Hepatocyte (in vitro differentiated cells): ENCODE data around the gene PITPNC1. TPM values are rescaled to one million over a fixed set of nuclear protein-coding genes. Genes with fewer than 3 reads are reported as not detected.

Experiments
- DNase-seq: peaks from one replicate; pipeline ENCODE4 v3.0.0-alpha.2; 2016; ENCODE audit warnings: low spot score
- H2AFZ ChIP-seq: fragments of 200-600 bp; sonication (generic); 2 replicates; pipeline ENCODE4 v1.6.0; 2016; ENCODE audit warnings: antibody characterized with exemption, mild to moderate bottlenecking
- H3K27ac ChIP-seq: fragments of 200-600 bp; sonication (generic); 2 replicates; pipeline ENCODE4 v1.5.1; 2016; ENCODE audit warnings: mild to moderate bottlenecking
- H3K27me3 ChIP-seq: fragments of 200-600 bp; sonication (generic); 2 replicates; pipeline ENCODE4 v1.6.1; 2016
- H3K36me3 ChIP-seq: fragments of 200-600 bp; sonication (generic); replicated peaks from 2 replicates; pipeline ENCODE4 v1.5.1; 2016; ENCODE audit warnings: low read depth; ENCODE audit not compliant: insufficient read depth
- H3K4me1 ChIP-seq: fragments of 200-600 bp; sonication (generic); 2 replicates; pipeline ENCODE4 v1.5.1; 2016; ENCODE audit warnings: mild to moderate bottlenecking, moderate library complexity; ENCODE audit not compliant: insufficient read depth
- H3K4me2 ChIP-seq: fragments of 200-600 bp; sonication (generic); 2 replicates; pipeline ENCODE4 v1.6.0; 2016
- H3K4me3 ChIP-seq: fragments of 200-600 bp; sonication (generic); 2 replicates; pipeline ENCODE4 v1.5.1; 2016; ENCODE audit warnings: mild to moderate bottlenecking
- H3K79me2 ChIP-seq: fragments of 200-600 bp; sonication (generic); 2 replicates; pipeline ENCODE4 v1.6.0; 2017; ENCODE audit warnings: mild to moderate bottlenecking
- H3K9me2 ChIP-seq: fragments of 200-600 bp; sonication (generic); replicated peaks from 2 replicates; pipeline ENCODE4 v1.6.0; 2017; ENCODE audit warnings: mild to moderate bottlenecking; ENCODE audit not compliant: insufficient read depth
- H3K9me3 ChIP-seq: fragments of 200-600 bp; sonication (generic); 2 replicates; pipeline ENCODE4 v1.5.1; 2016; ENCODE audit warnings: low read depth, mild to moderate bottlenecking
- H4K20me1 ChIP-seq: fragments of 200-600 bp; sonication (generic); 2 replicates; pipeline ENCODE4 v1.6.0; 2016; ENCODE audit warnings: mild to moderate bottlenecking; ENCODE audit not compliant: insufficient read depth, poor library complexity, severe bottlenecking
- EZH2 ChIP-seq: fragments of 200-600 bp; sonication (generic); IDR thresholded peaks from 2 replicates; pipeline ENCODE4 v1.6.1; 2016; ENCODE audit warnings: antibody characterized with exemption, mild to moderate bottlenecking, borderline replicate concordance
- EZH2phosphoT487 ChIP-seq: fragments of 200-600 bp; sonication (generic); IDR thresholded peaks from one replicate; pipeline ENCODE4 v1.6.1; 2018; ENCODE audit warnings: antibody characterized with exemption, mild to moderate bottlenecking, low read depth, moderate library complexity; ENCODE audit not compliant: unreplicated experiment, severe bottlenecking
- WGBS: methylation state at CpG from one replicate; pipeline ENCODE4 v1.1.6; 2016; ENCODE audit warnings: low lambda C conversion rate; ENCODE audit errors: missing lambda C conversion rate; 5-methylcytosine and 5-hydroxymethylcytosine counted together
- polyA plus RNA-seq: library from polyadenylated mRNA; unstranded; fragments of >200 nt; fragmentation: Nextera tagmentation; extraction: Ambion mirVana; gene quantifications from 2 replicates; pipeline ENCODE4 v1.2.1, GENCODE V29; 2016
- total RNA-seq: library from RNA; depleted of rRNA; stranded (reverse); fragments of >200 nt; gene quantifications from 2 replicates; pipeline ENCODE4 v1.2.3, GENCODE V29; 2014
- TF ChIP-seq, protein P1 (sequence below): fragments of 200-600 bp; sonication (generic); IDR thresholded peaks from 2 replicates; pipeline ENCODE4 v1.5.1; 2016; ENCODE audit warnings: antibody characterized with exemption, mild to moderate bottlenecking; ENCODE audit not compliant: poor library complexity

PITPNC1 gene
- total and polyA plus RNA-seq, 2 experiments from 2014 or later = 4.6 to 8.1 TPM

DNA sequence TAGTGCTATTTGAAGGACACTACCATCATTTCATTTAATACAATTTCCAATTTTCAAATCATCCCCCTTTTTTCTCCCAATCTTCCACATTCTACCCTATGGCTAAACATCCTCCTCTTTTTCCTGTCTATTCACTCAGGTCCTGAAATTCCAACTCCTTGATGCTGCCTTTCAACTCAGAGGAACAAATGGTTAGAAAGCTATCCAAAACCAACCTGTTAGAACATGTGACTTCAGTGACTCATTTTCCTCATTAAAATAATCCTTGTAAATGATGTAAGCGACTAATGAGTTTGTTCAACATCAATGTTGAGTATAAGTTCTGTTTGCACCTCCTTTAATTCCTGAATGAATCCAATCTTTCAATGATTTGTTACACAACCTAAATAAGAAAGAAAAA is 16.2 kb upstream of the PITPNC1 start:
- Histone ChIP-seq H3K9me3 (no peaks in the 10 kb centered on the region), H3K79me2 (peaks cover 96% of the 10 kb centered on the region), H3K4me2 (no peak overlapping the region), H4K20me1 (peaks cover 79% of the 10 kb centered on the region), H3K27ac (no peak overlapping the region), H3K4me3 (no peak overlapping the region), H3K9me2 (no peaks in the 10 kb centered on the region), H3K4me1 (peaks cover 21% of the 10 kb centered on the region), H2AFZ (no peak overlapping the region), H3K36me3 (no peaks in the 10 kb centered on the region), H3K27me3 (no peaks in the 10 kb centered on the region)
- 93% methylated on average over 1 of the region's 1 CpG for WGBS
- no peak for DNase-seq
- TF ChIP-seq EZH2 (no peak), EZH2phosphoT487 (no peak)
- TF ChIP-seq, protein P1, sequence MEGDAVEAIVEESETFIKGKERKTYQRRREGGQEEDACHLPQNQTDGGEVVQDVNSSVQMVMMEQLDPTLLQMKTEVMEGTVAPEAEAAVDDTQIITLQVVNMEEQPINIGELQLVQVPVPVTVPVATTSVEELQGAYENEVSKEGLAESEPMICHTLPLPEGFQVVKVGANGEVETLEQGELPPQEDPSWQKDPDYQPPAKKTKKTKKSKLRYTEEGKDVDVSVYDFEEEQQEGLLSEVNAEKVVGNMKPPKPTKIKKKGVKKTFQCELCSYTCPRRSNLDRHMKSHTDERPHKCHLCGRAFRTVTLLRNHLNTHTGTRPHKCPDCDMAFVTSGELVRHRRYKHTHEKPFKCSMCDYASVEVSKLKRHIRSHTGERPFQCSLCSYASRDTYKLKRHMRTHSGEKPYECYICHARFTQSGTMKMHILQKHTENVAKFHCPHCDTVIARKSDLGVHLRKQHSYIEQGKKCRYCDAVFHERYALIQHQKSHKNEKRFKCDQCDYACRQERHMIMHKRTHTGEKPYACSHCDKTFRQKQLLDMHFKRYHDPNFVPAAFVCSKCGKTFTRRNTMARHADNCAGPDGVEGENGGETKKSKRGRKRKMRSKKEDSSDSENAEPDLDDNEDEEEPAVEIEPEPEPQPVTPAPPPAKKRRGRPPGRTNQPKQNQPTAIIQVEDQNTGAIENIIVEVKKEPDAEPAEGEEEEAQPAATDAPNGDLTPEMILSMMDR = no peak

DNA sequence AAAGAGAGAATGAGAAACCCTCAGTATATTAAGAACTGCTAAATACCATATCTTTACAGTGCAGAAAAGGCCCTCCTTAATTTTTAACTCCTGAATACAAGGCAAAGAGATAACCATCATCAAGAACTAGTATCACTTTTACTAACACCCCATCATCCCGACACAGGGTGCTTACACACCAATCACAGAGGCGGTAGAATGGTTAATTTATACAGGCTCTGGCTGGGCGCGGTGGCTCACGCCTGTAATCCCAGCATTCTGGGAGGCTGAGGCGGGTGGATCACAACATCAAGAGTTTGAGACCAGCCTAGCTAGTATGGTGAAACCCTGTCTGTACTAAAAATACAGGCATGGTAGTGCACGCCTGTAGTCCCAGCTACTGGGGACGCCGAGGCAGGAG is 14.9 kb upstream of the PITPNC1 start:
- Histone ChIP-seq H3K27ac (no peak overlapping the region), H2AFZ (no peak overlapping the region), H3K4me2 (no peak overlapping the region), H3K9me3 (no peaks in the 10 kb centered on the region), H3K27me3 (no peaks in the 10 kb centered on the region), H4K20me1 (peaks cover 77% of the 10 kb centered on the region), H3K9me2 (no peaks in the 10 kb centered on the region), H3K4me3 (no peak overlapping the region), H3K36me3 (no peaks in the 10 kb centered on the region), H3K79me2 (peaks cover 92% of the 10 kb centered on the region), H3K4me1 (peaks cover 21% of the 10 kb centered on the region)
- no peak for DNase-seq
- no peak for TF ChIP-seq EZH2
- TF ChIP-seq EZH2phosphoT487 = no peak
- TF ChIP-seq, protein P1 = no peak
- WGBS = 95% methylated on average over 9 of the region's 9 CpGs

DNA sequence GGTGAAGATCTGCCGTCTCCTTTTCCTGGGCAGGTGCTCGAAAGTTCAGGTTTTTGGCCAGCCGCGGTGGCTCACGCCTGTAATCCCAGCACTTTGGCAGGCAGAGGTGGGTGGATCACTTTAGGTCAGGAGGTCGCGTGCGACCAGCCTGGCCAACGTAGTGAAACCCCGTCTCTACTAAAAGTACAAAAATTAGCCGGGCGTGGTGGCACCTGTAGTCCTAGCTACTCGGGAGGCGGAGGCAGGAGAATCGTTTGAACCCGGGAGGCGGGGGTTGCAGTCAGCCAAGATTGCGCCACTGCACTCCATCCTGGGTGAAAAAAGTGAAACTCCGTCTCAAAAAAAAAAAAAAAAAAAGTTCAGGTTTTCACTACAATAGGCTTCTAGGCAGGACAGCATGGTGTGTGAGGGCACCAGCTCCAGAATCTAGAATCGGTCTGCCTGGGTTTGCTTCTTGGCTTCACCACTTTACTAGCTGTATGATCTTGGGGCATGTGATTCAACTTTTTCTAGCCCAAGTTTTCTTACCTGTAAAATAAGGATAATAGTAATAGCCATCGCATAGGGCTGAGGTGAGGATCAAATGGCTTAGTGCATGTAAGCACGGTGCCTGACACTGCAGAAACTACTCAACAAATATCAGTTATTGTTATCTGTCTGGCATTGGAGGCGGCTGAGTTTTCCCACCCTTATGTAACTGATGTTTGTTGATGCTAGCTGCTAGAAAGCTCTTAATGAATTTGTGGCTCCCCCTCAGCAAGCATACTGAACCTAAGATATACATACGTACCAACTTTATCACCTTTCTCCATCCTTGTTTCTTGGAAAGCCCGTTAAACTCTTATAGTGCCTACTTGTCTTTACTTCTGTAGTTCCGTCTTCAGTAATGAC is 12.0 kb upstream of the PITPNC1 start:
- peaks cover 21% of the 10 kb centered on the region for H3K4me1 ChIP-seq
- H3K9me3 ChIP-seq = no peaks in the 10 kb centered on the region
- no peaks in the 10 kb centered on the region for H3K36me3 ChIP-seq
- H4K20me1 ChIP-seq = peaks cover 52% of the 10 kb centered on the region
- H3K4me2 ChIP-seq = peak overlapping the region; percentile 89
- 76% methylated on average over 26 of the region's 26 CpGs for WGBS
- H3K4me3 ChIP-seq = peak overlapping the region; percentile 92
- no peak for DNase-seq
- H3K27ac ChIP-seq = peak overlapping the region; percentile 98
- no peak overlapping the region for H2AFZ ChIP-seq
- no peaks in the 10 kb centered on the region for H3K9me2 ChIP-seq
- H3K79me2 ChIP-seq = peaks cover 63% of the 10 kb centered on the region
- TF ChIP-seq EZH2phosphoT487 (no peak), EZH2 (no peak)
- TF ChIP-seq, protein P1 = no peak
- H3K27me3 ChIP-seq = no peaks in the 10 kb centered on the region
